ENCODE data around the gene CDC42BPA. TPM values are rescaled to one million over a fixed set of nuclear protein-coding genes. Genes with fewer than 3 reads are reported as not detected.
"Not testable (repeated sequence)": the region's sequence is repeated elsewhere in the genome, so short reads cannot be mapped to it uniquely, and the experiment has no call there.

The CDC42BPA gene
- total and polyA plus RNA-seq, 2 experiments from 2014 or later: 25.1 to 25.2 TPM

GRCh38 chr1:227297073-227297793 lies 21.1 kb downstream of the CDC42BPA start:
- Histone ChIP-seq H3K4me3 (no peak overlapping the region), H3K4me1 (ENCODE audit: low read depth) (no peaks in the 10 kb centered on the region), H3K36me3 (no peaks in the 10 kb centered on the region), H3K9me3 (ENCODE audit: low read depth) (no peaks in the 10 kb centered on the region), H3K27ac (no peak overlapping the region), H3K27me3 (no peaks in the 10 kb centered on the region)
- no peak for DNase-seq (ENCODE audit: low read depth in 1 of 2, low spot score in 1 of 2)
- no peak for TF ChIP-seq CTCF (IDR thresholded peaks at IDR 0.05; ENCODE audit: low read depth, low read length)

- Histone ChIP-seq H3K27me3 (no peaks in the 10 kb centered on the region), H3K27ac (no peak overlapping the region), H3K9me3 (ENCODE audit: low read depth) (no peaks in the 10 kb centered on the region), H3K4me3 (no peak overlapping the region), H3K36me3 (no peaks in the 10 kb centered on the region), H3K4me1 (ENCODE audit: low read depth) (no peaks in the 10 kb centered on the region)
- TF ChIP-seq CTCF (IDR thresholded peaks at IDR 0.05; ENCODE audit: low read depth, low read length): no peak
- no peak for DNase-seq (ENCODE audit: low read depth in 1 of 2, low spot score in 1 of 2)
Measured at GRCh38 chr1:227295609-227296008, 22.7 kb downstream of the CDC42BPA start.

GRCh38 chr1:227285745-227286144 lies 32.5 kb downstream of the CDC42BPA start:
- Histone ChIP-seq H3K4me3 (no peak overlapping the region), H3K36me3 (no peaks in the 10 kb centered on the region), H3K27ac (no peak overlapping the region), H3K4me1 (ENCODE audit: low read depth) (no peaks in the 10 kb centered on the region), H3K9me3 (ENCODE audit: low read depth) (no peaks in the 10 kb centered on the region), H3K27me3 (no peaks in the 10 kb centered on the region)
- TF ChIP-seq CTCF (IDR thresholded peaks at IDR 0.05; ENCODE audit: low read depth, low read length): no peak
- no peak for DNase-seq (ENCODE audit: low read depth in 1 of 2, low spot score in 1 of 2)

- no peaks in the 10 kb centered on the region for H3K4me1 ChIP-seq (ENCODE audit: low read depth)
- H3K27me3 ChIP-seq: no peaks in the 10 kb centered on the region
- no peaks in the 10 kb centered on the region for H3K9me3 ChIP-seq (ENCODE audit: low read depth)
- DNase-seq (ENCODE audit: low read depth in 1 of 2, low spot score in 1 of 2): no peak
- no peaks in the 10 kb centered on the region for H3K36me3 ChIP-seq
- H3K4me3 ChIP-seq: no peak overlapping the region
- H3K27ac ChIP-seq: no peak overlapping the region
- no peak for TF ChIP-seq CTCF (IDR thresholded peaks at IDR 0.05; ENCODE audit: low read depth, low read length)
Measured at GRCh38 chr1:227281371-227281770, 36.9 kb downstream of the CDC42BPA start.

- H3K27ac ChIP-seq: no peak overlapping the region
- DNase-seq (ENCODE audit: low read depth in 1 of 2, low spot score in 1 of 2): no peak
- TF ChIP-seq CTCF (IDR thresholded peaks at IDR 0.05; ENCODE audit: low read depth, low read length): no peak
- no peaks in the 10 kb centered on the region for H3K27me3 ChIP-seq
- no peaks in the 10 kb centered on the region for H3K4me1 ChIP-seq (ENCODE audit: low read depth)
- H3K9me3 ChIP-seq (ENCODE audit: low read depth): no peaks in the 10 kb centered on the region
- no peak overlapping the region for H3K4me3 ChIP-seq
- H3K36me3 ChIP-seq: no peaks in the 10 kb centered on the region
Measured at GRCh38 chr1:227280836-227281235, 37.5 kb downstream of the CDC42BPA start.

GRCh38 chr1:227276156-227276693 lies 42.1 kb downstream of the CDC42BPA start:
- not testable (repeated sequence) for H3K36me3 ChIP-seq; H3K27me3 ChIP-seq; H3K27ac ChIP-seq; DNase-seq (ENCODE audit: low read depth in 1 of 2, low spot score in 1 of 2); H3K9me3 ChIP-seq (ENCODE audit: low read depth); H3K4me1 ChIP-seq (ENCODE audit: low read depth); H3K4me3 ChIP-seq

Data from cardiac muscle cell (in vitro differentiated cells and primary cell).